Gastrocnemius medialis (tissue), 4 donors: Measurements from ENCODE around the gene TH.

Experiments used
- POLR2A ChIP-seq, 2 donors: fragments of 450-650 bp; IDR thresholded peaks; one replicate each; pipeline ENCODE4 v1.6.1; 2017; ENCODE audit warnings: antibody characterized with exemption in 2 of 2, mild to moderate bottlenecking in 2 of 2, moderate library complexity in 2 of 2
- TF ChIP-seq, protein P1 (sequence below), 5 experiments: fragments of 450-650 bp in 3 of 5; fragments of 200-600 bp in 2 of 5; sonication (generic) in 2 of 5; IDR thresholded peaks in 4 of 5; conservative IDR thresholded peaks in 1 of 5; 1 replicate in 4 of 5; 2 replicates in 1 of 5; pipeline ENCODE4 v1.5.1; 2016 to 2019; ENCODE audit warnings: antibody characterized with exemption in 5 of 5, mild to moderate bottlenecking in 3 of 5, moderate library complexity in 3 of 5

GRCh38 chr11:2191883-2192282 lies 20.3 kb upstream of the TH start:
- TF ChIP-seq, protein P1, sequence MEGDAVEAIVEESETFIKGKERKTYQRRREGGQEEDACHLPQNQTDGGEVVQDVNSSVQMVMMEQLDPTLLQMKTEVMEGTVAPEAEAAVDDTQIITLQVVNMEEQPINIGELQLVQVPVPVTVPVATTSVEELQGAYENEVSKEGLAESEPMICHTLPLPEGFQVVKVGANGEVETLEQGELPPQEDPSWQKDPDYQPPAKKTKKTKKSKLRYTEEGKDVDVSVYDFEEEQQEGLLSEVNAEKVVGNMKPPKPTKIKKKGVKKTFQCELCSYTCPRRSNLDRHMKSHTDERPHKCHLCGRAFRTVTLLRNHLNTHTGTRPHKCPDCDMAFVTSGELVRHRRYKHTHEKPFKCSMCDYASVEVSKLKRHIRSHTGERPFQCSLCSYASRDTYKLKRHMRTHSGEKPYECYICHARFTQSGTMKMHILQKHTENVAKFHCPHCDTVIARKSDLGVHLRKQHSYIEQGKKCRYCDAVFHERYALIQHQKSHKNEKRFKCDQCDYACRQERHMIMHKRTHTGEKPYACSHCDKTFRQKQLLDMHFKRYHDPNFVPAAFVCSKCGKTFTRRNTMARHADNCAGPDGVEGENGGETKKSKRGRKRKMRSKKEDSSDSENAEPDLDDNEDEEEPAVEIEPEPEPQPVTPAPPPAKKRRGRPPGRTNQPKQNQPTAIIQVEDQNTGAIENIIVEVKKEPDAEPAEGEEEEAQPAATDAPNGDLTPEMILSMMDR (IDR thresholded peaks at IDR 0.05 in 4 of 5, conservative IDR thresholded peaks at IDR 0.05 in 1 of 5): no peak
- TF ChIP-seq POLR2A (IDR thresholded peaks at IDR 0.05): no peak
